Activated CD4-positive, alpha-beta memory T cell treated with anti-CD3 and anti-CD28 coated beads, Interleukin-2, amount 10 ng/mL, durations not matched to agents 7 days and 5 days (primary cell): ENCODE measurements around the gene DYSF. TPM values are rescaled to one million over a fixed set of nuclear protein-coding genes. Genes with fewer than 3 reads are reported as not detected.
"Not testable (repeated sequence)": the region's sequence is repeated elsewhere in the genome, so short reads cannot be mapped to it uniquely, and the experiment has no call there.

Experiments used
- CTCF ChIA-PET: fragments of 350-600 bp; sonication (Branson Sonifier 250); formaldehyde crosslinking; loops from one replicate; lab custom pipeline; 2021; ENCODE audit warnings: antibody characterized with exemption, inconsistent platforms; lab: Charles Lee
- POLR2A ChIA-PET: fragments of 350-600 bp; sonication (Branson Sonifier 250); formaldehyde crosslinking; loops from one replicate; lab custom pipeline; 2021; ENCODE audit warnings: antibody characterized with exemption; lab: Charles Lee
- DNase-seq: peaks from one replicate; pipeline ENCODE4 v3.0.0-alpha.2; 2020
- H3K27ac Mint-ChIP-seq: one replicate; pipeline ENCODE4 v1.8.0; 2021; ENCODE audit warnings: mild to moderate bottlenecking, mixed read lengths
- H3K27me3 Mint-ChIP-seq: one replicate; pipeline ENCODE4 v1.8.0; 2021; ENCODE audit warnings: mixed read lengths
- H3K36me3 Mint-ChIP-seq: one replicate; pipeline ENCODE4 v1.8.0; 2021; ENCODE audit warnings: low read depth, mixed read lengths
- H3K4me1 Mint-ChIP-seq: one replicate; pipeline ENCODE4 v1.8.0; 2021; ENCODE audit warnings: mixed read lengths
- H3K4me3 Mint-ChIP-seq: one replicate; pipeline ENCODE4 v1.8.0; 2021; ENCODE audit warnings: mild to moderate bottlenecking, mixed read lengths
- H3K9me3 Mint-ChIP-seq: one replicate; pipeline ENCODE4 v1.8.0; 2021; ENCODE audit warnings: mixed read lengths
- total RNA-seq, 2 experiments: library from RNA; stranded (reverse); gene quantifications; one replicate each; pipeline ENCODE4 v1.2.3, GENCODE V29; 2021

Gene DYSF
- total RNA-seq, 2 experiments from 2014 or later = not detected

DNA sequence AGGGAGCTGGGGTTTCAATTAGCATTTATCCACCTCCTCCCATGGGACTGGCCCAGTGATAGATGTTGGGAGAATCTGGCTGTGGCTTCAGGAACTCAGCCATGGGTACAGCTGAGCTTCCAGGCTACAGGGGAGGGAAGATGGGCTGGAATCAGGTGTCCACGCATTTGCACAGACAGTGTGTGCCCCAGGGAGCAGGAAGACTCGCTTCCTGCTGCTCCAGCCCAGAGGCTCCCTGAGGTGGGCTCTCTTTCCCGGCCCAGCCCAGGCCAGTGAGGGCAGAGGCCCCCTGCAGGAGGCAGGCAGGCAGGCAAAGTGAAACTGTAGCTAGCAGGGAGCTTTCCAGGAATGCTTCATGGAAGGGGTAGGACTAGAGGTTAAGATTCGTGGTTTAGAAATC is 28.7 kb downstream of the DYSF start:
- no peaks in the 10 kb centered on the region for H3K9me3 Mint-ChIP-seq
- ChIA-PET POLR2A (no interaction called here), CTCF (no interaction called here)
- no peak overlapping the region for H3K27ac Mint-ChIP-seq
- no peaks in the 10 kb centered on the region for H3K36me3 Mint-ChIP-seq
- DNase-seq = no peak
- peaks cover 8% of the 10 kb centered on the region for H3K27me3 Mint-ChIP-seq
- no peak overlapping the region for H3K4me3 Mint-ChIP-seq
- H3K4me1 Mint-ChIP-seq = no peaks in the 10 kb centered on the region

DNA sequence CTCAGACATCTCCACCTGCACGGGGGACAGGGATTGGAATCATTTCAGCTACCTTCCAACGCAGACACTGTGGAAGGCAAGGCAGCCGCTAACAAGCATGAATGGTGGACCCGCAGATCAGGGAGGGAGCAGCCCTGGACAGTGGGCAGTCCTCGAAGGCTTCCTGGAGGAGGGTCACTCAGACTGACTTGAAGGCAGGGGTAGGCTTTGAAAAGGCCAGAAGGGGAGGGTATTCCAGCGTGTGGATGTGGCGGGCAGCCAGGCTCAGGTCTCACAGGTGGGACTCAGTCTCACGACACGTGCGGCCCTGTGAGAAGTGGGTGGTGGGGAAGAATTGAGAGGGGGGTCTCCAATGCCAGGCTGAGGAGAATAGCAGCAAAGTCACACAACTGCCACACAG is 29.9 kb downstream of the DYSF start:
- peaks cover 8% of the 10 kb centered on the region for H3K27me3 Mint-ChIP-seq
- no peaks in the 10 kb centered on the region for H3K4me1 Mint-ChIP-seq
- H3K9me3 Mint-ChIP-seq = no peaks in the 10 kb centered on the region
- H3K27ac Mint-ChIP-seq = no peak overlapping the region
- no peak for DNase-seq
- CTCF ChIA-PET = no interaction called here
- H3K4me3 Mint-ChIP-seq = no peak overlapping the region
- no peaks in the 10 kb centered on the region for H3K36me3 Mint-ChIP-seq
- POLR2A ChIA-PET = no interaction called here

DNA sequence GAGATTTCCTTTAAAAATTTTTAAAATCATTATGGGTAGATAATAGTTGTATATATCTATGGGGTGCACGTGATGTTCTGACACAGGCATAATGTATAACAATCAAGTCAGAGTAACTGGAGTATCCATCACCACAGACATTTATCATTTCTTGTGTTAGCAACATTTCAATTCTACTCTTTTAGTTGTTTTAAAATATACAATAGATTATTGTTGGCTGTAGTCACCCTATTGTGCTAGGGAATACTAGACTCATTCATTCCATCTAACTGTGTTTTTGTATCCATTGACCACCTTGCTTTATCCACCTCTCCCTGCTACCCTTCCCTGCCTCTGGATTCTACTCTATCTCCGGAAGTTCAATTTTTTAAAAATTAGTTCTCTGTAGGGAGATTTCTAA is 31.0 kb downstream of the DYSF start:
- Mint-ChIP-seq H3K27ac (no peak overlapping the region), H3K27me3 (peaks cover 11% of the 10 kb centered on the region), H3K4me3 (no peak overlapping the region), H3K36me3 (no peaks in the 10 kb centered on the region), H3K9me3 (no peaks in the 10 kb centered on the region), H3K4me1 (no peaks in the 10 kb centered on the region)
- DNase-seq = no peak
- ChIA-PET POLR2A (no interaction called here), CTCF (no interaction called here)

DNA sequence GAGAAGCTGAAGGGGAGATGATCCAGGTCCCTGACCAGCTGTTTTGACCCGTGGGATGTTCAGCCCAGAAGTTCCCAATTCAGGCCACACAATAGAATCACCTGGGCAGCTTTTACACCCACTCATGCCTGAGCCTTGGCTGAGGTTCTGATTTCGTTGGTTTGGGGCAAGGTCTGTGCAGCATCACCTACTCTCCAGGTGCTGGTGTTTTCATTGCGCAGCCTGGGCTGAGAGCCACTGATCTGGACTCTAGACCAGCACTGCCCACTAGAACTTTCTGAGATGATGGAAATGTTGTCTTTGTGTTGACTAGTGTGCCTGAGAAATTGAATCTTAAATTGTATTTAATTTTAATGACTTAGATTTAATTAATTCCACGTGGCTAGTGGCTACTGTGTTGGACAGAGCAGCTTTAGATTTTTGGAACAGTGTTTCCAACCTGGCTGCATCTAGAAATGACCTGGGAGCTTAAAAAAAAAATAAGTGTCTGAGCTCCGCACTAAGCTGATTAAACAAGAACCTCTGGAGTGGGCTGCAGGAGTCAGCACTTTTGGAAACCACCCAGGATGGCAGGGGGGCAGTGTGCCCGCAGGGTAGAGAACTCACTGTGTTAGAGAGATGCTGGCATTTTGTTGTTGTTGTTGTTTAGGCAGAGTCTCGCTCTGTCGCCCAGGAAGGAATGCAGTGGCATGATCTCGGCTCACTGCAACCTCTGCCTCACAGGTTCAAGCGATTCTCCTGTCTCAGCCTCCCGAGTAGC is 33.7 kb downstream of the DYSF start:
- POLR2A ChIA-PET = no interaction called here
- DNase-seq = no peak
- CTCF ChIA-PET = no interaction called here
- peaks cover 11% of the 10 kb centered on the region for H3K27me3 Mint-ChIP-seq
- no peak overlapping the region for H3K27ac Mint-ChIP-seq
- H3K4me1 Mint-ChIP-seq = no peaks in the 10 kb centered on the region
- no peaks in the 10 kb centered on the region for H3K9me3 Mint-ChIP-seq
- no peaks in the 10 kb centered on the region for H3K36me3 Mint-ChIP-seq
- H3K4me3 Mint-ChIP-seq = no peak overlapping the region

DNA sequence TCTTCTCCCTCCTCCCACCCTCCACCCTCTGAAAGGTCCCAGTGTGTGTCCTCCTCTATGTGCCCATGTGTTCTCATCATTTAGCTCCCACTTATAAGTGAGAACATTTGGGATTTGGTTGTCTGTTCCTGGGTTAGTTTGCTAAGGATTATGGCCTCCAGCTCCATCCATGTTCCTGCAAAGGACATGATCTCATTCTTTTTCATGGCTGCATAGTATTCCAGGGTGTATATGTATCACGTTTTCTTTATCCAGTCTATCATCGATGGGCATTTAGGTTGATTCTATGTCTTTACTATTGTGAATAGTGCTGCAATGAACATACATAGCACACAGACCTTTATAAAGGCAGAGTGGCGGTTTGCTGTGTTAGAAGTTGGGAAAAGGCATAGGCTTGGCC is 38.2 kb downstream of the DYSF start:
- H3K27me3 Mint-ChIP-seq = peaks cover 11% of the 10 kb centered on the region
- H3K36me3 Mint-ChIP-seq, POLR2A ChIA-PET, H3K4me1 Mint-ChIP-seq, H3K4me3 Mint-ChIP-seq, DNase-seq, H3K27ac Mint-ChIP-seq, H3K9me3 Mint-ChIP-seq: not testable (repeated sequence)
- CTCF ChIA-PET = interaction anchor here (0.6 kb wide), 1 partner anchor 1217 kb away, joined by 5 read pairs; no protein-coding TSS in a partner anchor

DNA sequence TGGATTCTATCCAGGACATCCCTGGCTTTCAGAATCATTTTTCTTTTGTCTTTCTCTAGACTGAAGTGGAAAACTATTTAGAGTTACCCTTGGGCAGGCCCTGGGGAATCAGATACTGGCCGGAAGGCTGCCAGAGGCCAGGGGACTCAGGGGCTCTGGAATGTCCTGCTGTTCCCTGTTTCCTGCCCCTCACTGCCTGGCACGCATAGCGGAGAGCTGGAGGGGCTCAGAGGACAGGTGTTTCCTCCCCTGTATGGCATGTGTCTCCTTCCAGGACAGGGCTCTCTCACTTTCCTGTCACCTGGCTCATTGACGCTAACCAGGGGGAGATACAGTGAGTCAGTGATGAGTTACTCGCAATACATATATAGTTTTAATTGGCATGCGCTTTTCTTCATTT is 38.8 kb downstream of the DYSF start:
- Mint-ChIP-seq H3K27me3 (peaks cover 11% of the 10 kb centered on the region), H3K4me1 (no peaks in the 10 kb centered on the region), H3K27ac (no peak overlapping the region), H3K9me3 (no peaks in the 10 kb centered on the region), H3K36me3 (no peaks in the 10 kb centered on the region), H3K4me3 (no peak overlapping the region)
- CTCF ChIA-PET = no interaction called here
- POLR2A ChIA-PET = no interaction called here
- DNase-seq = no peak

DNA sequence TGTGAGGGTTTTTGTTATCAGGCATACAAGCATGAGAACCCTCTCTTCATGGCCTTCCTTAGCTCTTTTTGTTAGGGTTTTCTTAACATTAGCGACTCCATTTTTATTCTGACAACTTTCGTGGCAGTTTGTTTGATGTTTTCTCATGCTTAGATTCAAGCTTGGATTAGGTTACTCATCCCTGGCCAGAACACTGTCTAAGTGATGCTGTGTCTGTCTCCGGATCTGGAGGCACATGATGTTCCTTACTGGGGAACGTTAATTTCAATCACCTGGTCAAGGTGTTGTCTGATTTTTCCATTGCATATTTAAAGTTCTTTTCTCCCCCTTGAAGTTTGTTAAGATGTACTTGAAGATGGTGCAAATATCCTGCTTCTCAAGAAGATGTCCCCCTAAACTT is 40.7 kb downstream of the DYSF start:
- H3K27me3 Mint-ChIP-seq = peaks cover 6% of the 10 kb centered on the region
- H3K36me3 Mint-ChIP-seq = no peaks in the 10 kb centered on the region
- no peak overlapping the region for H3K27ac Mint-ChIP-seq
- CTCF ChIA-PET = no interaction called here
- no peak for DNase-seq
- no peak overlapping the region for H3K4me3 Mint-ChIP-seq
- no peaks in the 10 kb centered on the region for H3K9me3 Mint-ChIP-seq
- no peaks in the 10 kb centered on the region for H3K4me1 Mint-ChIP-seq
- POLR2A ChIA-PET = no interaction called here

DNA sequence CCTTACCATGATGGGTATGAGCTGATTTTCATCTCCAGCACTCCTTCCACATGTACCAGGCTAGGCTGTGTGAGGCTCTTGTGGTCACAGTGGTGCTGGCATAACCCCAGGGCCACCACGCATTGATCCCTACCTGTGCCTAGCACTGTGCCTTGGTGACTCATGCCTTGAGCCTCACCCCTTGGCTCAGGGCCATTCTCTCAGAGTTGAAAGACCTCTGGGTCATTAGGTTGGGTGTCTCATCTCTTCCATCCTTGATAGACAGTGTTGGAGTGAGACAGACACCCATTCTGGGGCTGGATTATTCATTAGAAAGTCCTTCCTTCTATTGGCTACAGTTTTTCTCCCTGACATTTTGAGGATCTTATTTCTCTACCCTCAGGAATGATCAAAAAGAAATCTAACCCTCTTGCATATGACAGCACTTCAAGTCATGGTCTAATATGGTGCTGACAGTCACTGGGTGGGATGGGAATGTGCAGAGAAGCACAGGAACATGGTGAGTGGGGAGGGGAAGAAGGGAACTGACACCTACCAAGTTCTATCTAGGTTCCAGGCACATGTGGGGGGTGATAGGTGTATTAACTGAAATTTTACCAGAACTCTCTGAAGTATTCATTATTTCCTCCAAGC is 41.3 kb downstream of the DYSF start:
- CTCF ChIA-PET = no interaction called here
- H3K9me3 Mint-ChIP-seq = no peaks in the 10 kb centered on the region
- H3K4me3 Mint-ChIP-seq = no peak overlapping the region
- H3K27me3 Mint-ChIP-seq = peaks cover 2% of the 10 kb centered on the region
- POLR2A ChIA-PET = no interaction called here
- no peaks in the 10 kb centered on the region for H3K4me1 Mint-ChIP-seq
- H3K27ac Mint-ChIP-seq = no peak overlapping the region
- DNase-seq = no peak
- no peaks in the 10 kb centered on the region for H3K36me3 Mint-ChIP-seq

DNA sequence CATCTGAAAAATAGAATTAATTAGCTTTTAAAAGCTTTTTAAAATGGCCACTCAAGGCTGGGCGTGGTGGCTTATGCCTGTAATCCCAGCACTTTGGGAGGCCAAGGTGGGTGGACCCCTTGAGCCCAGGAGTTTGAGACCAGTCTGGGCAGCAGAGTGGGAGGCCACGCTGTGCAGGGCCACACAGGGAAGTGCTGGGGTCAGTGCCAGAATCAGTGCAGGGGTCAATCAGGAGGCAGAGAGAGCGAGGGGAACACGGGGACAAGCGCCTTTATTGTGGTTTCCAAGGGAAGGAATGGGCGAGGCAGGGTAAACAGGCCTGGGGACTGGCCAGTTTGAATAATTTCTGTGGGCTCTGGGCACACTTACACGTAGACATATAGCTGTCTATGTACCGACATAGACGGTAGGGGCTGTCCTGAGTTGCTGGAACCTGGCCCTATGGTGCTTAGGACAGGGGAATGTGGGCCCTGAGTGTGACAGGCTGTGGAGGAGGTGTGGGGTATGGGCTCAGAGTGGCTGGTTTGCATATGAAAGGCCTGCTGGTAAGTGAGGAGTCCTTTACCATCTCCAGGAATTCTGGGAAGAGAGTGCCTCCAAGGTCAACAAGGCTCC is 42.9 kb downstream of the DYSF start:
- CTCF ChIA-PET = interaction anchor here (1.7 kb wide), 1 partner anchor 13 kb away, joined by 5 read pairs; no protein-coding TSS in a partner anchor
- Mint-ChIP-seq H3K4me3 (no peak overlapping the region), H3K9me3 (no peaks in the 10 kb centered on the region), H3K36me3 (no peaks in the 10 kb centered on the region), H3K27ac (no peak overlapping the region), H3K27me3 (peaks cover 2% of the 10 kb centered on the region), H3K4me1 (no peaks in the 10 kb centered on the region)
- no peak for DNase-seq
- POLR2A ChIA-PET = no interaction called here

DNA sequence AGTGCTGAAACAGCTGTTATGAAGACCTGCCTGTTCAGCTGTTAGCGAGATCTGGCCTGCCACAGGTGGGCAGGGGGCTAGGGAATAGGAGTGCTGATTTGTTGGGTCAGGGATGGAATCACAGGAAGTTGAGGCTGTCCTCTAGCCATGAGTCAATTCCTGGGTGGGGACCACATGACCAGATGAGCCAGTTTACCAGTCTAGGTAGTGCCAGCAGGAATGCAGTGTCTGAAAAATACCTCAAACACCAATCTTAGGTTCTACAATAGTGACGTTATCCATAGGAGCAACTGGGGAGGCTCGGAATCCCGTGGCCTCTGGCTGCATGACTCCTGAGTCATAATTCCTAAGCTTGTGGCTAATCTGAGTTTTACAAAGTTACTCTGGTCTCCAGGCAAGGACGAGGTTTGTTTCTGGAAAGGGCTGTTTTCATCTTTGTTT is 44.9 kb downstream of the DYSF start:
- no peak for DNase-seq
- CTCF ChIA-PET = interaction anchor here (0.8 to 1.7 kb wide), 3 partner anchors 11 to 24 kb away, joined by 4 to 5 read pairs (median 5); no protein-coding TSS in a partner anchor
- Mint-ChIP-seq H3K4me1 (no peaks in the 10 kb centered on the region), H3K9me3 (no peaks in the 10 kb centered on the region), H3K27me3 (peaks cover 2% of the 10 kb centered on the region), H3K4me3 (no peak overlapping the region), H3K36me3 (no peaks in the 10 kb centered on the region), H3K27ac (no peak overlapping the region)
- POLR2A ChIA-PET = no interaction called here

DNA sequence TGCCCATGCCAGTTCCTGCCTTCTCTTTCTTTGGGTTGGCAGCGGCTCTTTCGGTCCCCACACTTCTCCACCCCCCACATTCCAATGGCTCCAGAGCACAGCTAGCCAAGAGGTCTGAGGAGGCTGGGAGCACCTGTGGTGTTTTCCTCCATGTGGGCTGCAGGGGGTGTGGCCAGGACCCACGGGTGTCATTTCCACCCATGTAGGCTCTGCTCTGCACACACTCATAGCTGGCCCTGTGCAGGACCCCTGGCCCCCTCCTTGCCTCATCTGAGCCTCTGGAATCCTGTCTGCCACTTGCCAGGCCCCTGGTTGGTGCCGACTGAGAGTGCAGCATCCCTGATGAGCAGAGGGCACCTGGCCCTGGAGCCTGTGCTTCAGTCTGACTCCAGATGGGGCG is 46.3 kb downstream of the DYSF start:
- CTCF ChIA-PET = interaction anchor here (1.3 kb wide), 1 partner anchor 10 kb away, joined by 5 read pairs; no protein-coding TSS in a partner anchor
- H3K4me1 Mint-ChIP-seq = no peaks in the 10 kb centered on the region
- no peak overlapping the region for H3K27ac Mint-ChIP-seq
- DNase-seq = no peak
- POLR2A ChIA-PET = no interaction called here
- no peak overlapping the region for H3K4me3 Mint-ChIP-seq
- no peaks in the 10 kb centered on the region for H3K9me3 Mint-ChIP-seq
- no peaks in the 10 kb centered on the region for H3K36me3 Mint-ChIP-seq
- H3K27me3 Mint-ChIP-seq = peaks cover 2% of the 10 kb centered on the region

DNA sequence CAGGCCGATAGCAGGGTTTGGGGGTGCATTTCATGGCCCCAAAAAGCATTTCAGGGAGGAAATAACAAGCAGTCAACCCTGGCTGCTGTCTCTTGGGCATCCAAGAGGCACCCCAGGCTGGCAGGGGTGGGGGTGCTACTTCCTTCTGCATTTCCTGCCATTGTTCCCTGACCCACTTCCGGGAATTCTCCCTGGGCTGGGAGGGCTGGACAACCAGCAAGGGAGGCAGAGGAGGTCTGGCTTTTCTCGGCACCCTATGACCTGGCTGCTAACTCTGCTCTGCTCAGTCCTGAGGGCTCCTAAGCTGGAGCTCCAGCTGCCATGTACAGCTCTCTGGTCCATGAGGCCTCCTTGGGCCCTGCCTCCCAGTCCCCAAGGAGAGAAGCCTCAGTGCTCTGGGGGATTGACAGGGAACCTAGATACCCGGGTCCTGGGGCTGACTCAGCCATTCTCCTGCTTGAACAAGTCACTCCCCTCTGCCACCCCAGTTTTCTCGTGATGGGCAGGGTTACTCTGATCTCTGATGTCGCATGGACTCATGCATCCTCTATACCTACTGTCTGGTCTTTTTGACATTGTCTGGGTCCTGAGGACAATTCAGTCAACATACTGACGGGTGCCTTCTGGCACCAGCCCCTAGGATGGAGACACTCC is 47.2 kb downstream of the DYSF start:
- H3K27me3 Mint-ChIP-seq = no peaks in the 10 kb centered on the region
- DNase-seq = no peak
- CTCF ChIA-PET = interaction anchor here (1.4 kb wide), 1 partner anchor 10 kb away, joined by 4 read pairs; no protein-coding TSS in a partner anchor

More for the DNA sequence above, 47.2 kb downstream of the DYSF start:
- Mint-ChIP-seq H3K9me3 (no peaks in the 10 kb centered on the region), H3K36me3 (no peaks in the 10 kb centered on the region), H3K4me3 (no peak overlapping the region), H3K27ac (no peak overlapping the region), H3K4me1 (no peaks in the 10 kb centered on the region)
- POLR2A ChIA-PET = no interaction called here
